HG02623 (cell line): ENCODE data around the gene ZNF688.
"Not testable (repeated sequence)": the region's sequence is repeated elsewhere in the genome, so short reads cannot be mapped to it uniquely, and the experiment has no call there.

ENCODE experiments used
- ATAC-seq: cut with Tn5 transposase; IDR thresholded peaks from one replicate; pipeline ENCODE4 v1.9.1; 2021; ENCODE audit warnings: moderate library complexity; ENCODE audit not compliant: unreplicated experiment

Gene ZNF688

DNA sequence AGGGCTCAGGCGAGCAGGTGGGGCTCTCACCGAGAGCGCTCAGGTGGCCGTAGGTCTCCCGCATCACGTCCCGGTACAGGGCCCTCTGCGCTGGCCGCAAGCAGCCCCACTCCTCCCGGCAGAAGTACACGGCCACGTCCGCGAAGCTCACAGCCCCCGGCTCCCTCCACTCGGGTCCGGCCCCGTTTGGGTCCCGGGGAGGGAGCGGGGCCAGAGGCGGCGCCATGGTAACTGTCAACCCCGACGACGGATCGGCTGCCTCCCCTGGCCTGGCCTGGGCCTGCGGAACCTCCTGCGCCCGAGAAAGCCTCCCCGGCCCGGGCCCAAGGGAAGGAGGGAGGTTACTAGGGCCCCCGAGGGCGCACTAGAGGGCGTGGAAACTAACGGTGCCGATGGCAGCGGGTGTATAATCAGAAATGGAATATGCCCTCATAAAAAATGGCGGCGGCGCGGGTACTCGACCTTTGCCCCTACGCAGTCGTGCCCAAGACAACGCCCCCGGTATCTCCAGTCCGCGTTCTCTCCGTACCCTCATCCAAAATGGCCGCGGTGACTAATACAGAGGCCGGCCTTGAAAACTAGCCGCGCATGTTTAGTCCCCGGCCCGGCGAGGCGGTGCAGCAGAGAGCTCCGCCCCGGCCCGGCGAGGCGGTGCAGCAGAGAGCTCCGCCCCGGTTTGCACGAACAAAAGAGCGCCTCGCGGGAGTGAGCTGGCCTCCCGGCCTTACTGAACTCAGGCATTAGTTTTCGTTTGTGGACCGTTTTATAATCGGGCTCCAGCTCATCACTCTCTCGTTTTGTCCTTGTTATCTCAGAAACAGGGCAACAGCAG is 13.3 kb downstream of the ZNF688 start, which contains the start of gene ZNF764:
Gene ZNF764 (minus strand): TSS at position 418 of the 832 bp plus-strand sequence. CDS start 192 bp downstream, at position 226.
- ATAC-seq, result peak; percentile 79

DNA sequence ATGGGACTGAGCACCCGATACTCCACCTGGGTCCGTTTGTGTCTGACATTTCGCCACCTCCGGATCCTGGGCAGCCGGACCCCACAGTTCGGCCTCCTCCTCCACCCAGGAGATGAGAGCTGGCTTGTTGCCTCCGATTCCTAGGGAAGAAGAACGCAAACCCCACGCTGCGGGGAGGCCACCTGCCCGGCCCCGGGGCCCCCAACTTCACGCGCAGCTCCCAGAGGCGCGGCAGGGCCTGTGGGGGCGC is 13.9 kb downstream of the ZNF688 start:
- ATAC-seq, result no peak

DNA sequence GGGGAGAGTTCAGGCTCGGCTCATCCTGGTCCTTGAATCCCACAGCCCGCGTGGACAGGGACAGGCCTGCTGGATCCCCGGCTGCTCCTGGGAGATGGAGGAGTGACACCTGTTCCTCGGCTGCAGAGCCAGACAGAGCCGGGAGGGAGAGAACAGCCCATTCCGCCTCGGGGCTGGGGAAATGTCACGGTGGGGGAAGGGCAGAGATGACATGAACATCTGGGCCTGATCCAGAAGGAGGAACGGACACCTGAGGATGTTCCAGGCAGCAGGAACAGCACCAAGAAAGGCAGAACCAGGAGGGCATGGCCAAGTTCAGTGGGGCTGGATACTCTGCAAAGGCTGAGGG is 15.4 kb downstream of the ZNF688 start:
- ATAC-seq, result no peak

DNA sequence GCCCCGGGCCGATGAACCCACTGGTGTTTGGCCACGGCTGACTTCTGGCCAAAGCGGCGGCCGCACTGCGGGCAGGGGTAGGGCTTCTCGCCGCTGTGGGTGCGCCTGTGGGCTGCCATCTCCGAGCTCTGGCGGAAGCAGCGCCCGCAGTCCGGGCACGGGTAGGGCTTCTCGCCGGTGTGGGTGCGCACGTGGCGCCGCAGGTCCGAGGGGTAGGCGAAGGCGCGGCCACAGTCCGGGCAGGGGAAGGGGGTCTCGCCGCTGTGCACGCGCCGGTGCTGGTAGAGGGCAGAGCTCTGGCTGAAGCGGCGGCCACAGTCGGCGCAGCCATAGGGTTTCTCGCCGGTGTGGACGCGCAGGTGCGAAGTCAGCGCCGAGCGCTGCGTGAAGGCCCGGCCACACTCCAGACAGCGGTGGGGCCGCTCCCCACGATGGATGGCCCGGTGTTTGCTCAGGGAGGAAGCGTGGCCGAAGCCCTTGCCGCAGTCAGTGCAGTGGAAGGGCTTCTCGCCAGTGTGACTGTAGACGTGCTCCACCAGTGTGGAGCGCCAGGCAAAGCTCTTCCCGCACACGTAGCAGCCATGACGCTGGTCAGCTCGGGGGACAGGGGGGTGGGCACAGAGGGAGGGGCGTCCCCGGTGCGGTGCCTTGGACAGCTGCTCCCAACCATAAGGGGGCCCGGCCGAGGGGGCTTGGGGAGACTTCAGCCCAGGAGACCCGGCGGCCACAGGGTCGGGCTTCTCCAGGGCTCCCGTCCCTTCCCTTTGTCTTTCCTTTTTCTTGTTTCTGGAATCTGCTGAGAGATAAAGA is 16.0 kb downstream of the ZNF688 start:
- no peak for ATAC-seq

DNA sequence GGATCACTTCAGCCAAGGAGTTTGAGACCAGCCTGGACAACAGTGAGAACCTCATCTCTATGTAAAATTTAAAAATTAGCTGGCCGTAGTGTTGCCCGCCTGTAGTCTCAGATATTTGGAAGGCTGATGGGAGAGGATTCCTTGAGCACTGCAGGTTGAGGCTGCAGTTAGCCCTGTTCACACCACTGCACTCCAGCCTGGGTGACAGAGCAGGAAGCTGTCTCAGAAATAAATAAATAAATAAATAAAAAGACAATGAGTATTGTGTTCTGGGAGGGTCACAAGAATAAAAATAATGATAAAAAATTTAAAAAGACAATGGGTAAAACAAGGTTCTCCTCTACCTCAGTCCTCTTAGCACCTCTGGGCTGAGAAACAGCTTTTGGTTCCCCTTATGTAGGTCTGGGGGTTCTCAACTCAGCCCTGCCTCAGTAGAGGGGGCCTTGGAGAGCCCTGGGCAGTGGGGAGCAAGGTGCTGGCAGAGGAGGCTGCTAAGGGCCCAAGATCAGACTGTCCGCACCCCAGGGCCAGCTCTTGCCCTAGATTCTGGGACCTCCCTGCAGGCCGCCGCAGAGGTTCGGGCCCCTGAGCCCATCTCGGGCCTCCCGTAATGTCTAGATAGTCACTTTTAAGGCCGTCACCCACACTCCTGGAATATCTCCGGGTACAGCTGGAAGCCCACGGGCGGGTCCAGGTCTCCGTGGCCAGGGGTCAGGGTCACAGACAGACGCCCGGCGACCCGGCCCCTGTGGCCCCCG is 16.8 kb downstream of the ZNF688 start:
- ATAC-seq, result no peak

DNA sequence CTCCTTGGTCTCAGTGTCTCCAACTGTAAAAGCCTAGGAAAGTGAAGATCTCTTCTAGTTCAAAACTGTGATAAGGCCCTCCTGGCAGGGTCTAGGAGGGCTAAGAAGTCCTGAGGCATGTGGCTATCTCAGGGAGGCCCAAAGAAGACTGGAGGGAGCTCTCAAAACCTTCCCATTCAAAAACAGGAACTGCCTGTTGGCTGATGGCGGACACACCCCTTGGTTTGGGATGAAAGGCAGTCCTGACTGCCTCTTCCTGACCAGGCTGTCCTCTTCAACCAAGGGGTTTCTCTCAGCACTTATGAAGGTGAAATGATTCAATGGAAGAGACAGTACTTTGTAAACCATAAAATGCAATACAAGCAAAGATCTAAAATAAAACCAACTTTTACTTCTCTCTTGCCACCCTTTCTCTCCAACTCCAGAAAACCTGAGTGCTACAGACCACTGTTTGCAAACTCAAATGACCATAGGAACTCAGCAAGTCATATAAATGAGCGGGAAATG is 18.1 kb downstream of the ZNF688 start:
- no peak for ATAC-seq

DNA sequence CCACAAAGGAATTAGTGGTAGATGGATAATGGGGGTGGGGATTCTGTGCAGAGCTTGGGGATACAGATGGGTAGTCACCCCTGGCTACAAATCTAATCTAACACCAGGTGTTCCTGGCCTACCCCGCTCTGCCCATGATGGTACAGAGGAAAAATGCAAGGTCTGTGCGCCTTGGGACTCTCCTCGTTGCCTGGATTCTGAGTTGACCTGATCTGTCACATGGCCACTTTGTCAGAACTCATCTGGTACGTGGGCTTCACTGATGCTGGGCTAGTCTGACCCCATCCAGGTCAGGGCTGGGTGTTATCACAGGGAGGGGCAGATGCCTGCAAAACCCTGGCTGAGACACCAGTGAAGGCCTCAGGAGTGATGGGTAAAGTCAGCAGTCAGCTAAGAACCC is 18.6 kb downstream of the ZNF688 start:
- ATAC-seq, result no peak

DNA sequence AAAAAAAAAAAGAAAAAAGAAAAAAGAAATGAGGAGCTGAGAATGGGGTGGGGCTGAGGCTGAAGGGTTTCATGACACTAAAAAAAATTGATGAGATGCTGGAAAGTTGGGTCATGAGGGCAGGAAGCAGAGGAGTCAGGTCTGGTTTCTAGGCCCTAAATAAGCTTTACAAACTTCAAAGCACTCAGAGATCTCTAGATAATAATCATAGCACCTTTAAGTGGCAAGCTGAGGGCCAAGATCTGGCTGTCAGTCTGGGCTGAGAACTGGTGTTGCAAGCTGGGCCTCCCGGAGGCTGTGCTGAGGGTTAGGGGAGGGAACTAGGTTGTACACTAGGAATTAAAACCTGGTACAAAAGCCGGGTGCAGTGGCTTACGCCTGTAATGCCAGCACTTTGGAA is 19.7 kb downstream of the ZNF688 start:
- ATAC-seq, result no peak

DNA sequence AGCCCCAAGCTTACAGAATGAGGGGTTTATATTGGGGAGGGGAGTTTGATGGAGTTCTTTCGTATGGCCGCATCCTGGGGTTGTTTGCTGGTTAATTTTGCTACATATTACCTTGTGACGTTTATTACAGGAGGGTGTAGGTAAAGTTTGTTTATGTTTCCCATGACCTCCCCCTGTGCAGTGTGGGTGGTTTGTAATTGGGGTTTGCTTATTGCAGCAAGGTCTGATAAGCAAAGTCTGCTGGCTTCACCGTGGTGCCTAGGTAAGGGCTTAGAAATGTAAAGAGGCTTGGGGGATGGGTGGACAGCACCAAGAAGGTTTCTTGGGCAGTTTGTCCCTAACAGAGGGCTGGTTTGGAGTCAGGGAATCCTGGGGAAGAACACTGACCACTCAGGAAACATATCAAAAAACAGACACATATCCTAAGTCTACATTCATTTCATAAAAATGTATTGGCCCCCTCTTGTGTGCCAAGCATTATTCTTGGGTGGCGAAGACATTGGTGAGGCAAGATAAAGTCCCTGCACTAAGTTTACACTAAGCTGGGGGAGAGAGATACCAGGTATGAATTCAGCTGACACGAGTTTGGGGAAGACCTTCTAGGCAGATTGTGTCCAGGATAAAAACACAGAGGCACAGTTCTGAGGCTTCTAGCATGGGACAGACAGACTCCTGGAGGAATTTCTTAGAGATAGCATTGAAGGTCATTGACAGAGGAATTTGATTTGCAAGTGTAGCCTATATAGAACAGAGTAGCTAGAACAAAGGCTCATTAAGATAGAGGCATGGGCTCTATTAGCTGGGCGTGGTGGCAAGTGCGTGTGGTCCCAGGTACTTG is 22.9 kb downstream of the ZNF688 start:
- ATAC-seq, result no peak

DNA sequence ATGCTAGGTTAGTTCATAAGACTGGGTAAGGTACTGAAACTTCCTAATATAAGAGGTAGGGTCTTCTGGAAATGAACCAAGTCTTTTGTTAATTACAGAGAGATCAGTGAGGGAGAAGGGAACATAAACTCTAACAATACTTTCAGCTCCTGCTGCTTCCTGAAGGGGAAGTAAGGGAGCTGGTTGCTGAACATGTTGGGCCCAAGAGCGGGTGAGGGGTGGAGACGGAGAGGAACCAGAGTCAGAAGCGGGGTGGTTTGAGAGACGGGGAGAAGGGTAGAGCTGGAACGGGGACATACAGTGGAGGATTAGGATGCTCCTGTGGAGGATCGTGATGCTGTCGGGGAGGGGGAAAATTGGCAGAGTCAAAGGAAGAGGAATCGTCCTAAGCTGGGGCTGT is 25.4 kb downstream of the ZNF688 start:
- no peak for ATAC-seq

DNA sequence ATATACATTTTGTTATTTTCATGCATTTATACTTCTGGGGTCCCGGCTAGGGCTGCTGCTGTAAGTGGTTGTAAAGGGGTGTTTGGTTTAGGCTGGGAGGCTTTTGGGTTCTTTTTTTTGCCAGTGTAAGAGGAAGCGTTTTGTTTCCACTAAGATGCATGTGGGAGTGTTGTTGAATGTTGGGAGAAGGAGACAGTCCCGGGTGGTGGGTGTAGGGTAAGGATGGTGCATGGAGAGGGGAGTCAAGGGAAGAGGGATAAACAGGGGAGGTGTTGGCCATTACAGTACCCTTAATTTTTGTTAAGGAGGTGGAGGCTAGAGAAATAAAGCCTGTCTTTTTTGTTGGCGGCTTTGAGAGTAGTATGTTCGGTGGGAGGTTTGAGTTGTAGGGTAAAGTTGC is 28.4 kb downstream of the ZNF688 start:
- ATAC-seq, result no peak

DNA sequence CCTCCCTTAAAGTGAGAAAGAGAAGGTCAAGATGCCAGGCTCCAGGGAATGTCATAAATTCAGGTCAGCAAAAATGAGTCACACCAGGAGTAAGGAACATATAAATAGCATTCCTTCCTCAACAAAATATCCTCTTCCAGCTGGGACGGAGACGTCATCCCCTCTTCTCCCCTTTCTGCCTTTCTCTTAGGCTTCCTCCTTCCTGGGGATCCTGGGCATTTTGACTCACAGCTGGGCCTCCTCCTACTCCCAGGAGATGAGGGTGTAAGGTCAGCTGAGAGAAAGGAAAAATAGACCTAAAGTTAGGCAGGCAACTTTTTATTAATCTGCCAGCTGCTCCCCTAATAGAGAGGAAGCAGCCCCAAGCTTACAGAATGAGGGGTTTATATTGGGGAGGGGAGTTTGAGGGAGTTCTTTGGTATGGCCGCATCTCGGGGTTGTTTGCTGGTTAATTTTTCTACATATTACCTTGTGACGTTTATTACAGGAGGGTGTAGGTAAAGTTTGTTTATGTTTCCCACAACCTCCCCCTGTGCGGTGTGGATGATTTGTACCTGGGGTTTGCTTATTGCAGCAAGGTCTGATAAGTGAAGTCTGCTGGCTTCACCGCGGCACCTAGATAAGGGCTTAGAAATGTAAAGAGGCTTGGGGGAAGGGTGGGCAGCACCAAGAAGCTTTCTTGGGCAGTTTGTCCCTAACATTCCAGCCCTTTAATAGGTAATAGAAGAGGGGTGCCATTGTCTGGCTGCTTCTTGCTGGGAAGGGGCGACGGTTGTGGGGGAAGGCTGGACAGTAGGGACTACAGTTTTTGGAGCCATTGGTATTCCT is 29.8 kb downstream of the ZNF688 start:
- ATAC-seq, result no peak

DNA sequence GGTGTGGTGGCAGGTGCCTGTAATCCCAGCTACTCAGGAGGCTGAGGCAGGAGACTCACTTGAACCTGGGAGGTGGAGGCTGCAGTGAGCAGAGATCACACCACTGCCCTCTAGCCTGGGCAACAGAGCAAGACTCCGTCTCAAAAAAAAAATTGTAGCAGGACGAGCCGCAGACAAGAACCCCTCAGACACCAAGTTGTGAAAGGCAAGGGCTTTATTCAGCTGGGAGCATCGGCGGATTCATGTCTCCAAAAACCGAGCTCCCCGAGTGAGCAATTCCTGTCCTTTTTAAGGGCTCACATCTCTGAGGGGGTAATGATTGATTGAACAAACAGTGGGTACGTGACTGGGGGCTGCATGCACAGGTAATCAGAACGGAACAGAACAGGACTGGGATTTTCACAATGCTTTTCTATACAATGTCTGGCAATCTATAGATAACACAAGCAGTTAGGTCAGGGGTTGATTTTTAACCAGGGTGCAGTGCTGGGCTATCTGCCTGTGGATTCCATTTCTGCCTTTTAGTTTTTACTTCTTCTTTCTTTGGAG is 30.5 kb downstream of the ZNF688 start:
- ATAC-seq, result not testable (repeated sequence)

DNA sequence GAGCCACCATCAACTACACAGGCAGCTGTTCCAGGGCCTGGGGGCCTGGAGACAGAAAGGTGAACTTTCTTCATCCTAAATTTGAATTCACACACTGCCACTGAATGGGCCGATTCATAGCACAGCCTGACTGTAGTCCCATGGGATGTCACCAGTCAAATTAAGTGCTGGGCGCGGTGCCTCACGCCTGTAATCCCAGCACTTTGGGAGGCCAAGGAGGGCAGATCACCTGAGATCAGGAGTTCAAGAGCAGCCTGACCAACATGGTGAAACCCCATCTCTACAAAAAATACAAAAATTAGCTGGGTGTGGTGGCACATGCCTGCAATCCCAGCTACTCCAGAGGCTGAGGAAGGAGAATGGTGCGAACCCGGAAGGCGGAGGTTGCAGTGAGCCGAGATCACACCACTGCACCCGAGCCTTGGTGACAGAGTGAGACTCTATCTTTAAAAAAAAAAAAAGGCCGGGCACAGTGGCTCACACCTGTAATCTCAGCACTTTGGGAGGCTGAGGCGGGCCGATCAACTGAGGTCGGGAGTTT is 31.5 kb downstream of the ZNF688 start:
- ATAC-seq, result not testable (repeated sequence)

DNA sequence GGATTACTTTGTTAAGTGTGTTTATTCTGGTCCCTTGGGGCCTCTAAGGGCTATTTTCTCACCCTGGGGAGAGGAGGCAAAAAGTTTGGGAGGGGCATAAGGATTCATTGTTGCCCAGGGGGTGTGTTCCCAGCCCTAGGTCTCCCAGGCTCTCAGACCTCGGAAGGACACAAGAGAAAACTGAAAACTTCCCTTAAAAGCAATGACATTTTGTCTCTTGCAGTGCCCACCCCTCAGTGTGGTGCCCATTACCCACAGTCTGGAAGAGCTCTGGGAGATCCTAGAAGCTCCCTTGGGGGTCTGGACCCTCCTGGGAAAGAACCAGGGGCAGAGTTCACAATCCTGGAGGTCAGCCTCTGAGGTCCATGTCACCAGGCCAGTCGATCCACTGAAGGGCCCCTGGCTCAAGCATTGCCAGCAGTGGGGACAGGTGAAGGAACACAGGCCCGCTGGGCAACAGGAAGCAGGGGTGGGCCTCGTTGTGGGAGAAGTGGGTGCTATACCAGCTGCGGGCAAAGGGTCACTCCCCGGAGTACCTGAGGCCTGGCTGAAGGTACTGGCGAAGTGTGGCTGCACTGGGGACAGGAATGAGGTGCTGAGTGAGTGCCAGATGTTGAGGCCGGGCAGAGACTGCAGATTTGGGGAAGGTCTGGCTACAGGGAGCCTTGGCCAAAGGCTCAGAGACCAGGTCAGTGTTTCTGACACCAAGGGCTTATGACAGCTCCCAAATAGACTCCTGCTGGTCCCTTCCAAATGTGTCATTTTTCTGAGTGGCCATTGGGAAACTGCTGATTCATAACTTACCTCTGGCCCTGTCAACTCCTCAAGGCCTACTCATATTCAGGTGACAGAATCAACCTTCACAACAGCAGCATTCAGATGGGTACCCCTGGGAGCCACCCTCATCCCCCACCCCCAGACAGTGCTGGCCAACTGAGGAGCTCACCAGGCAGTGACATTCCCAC is 32.2 kb downstream of the ZNF688 start:
- ATAC-seq, result no peak

DNA sequence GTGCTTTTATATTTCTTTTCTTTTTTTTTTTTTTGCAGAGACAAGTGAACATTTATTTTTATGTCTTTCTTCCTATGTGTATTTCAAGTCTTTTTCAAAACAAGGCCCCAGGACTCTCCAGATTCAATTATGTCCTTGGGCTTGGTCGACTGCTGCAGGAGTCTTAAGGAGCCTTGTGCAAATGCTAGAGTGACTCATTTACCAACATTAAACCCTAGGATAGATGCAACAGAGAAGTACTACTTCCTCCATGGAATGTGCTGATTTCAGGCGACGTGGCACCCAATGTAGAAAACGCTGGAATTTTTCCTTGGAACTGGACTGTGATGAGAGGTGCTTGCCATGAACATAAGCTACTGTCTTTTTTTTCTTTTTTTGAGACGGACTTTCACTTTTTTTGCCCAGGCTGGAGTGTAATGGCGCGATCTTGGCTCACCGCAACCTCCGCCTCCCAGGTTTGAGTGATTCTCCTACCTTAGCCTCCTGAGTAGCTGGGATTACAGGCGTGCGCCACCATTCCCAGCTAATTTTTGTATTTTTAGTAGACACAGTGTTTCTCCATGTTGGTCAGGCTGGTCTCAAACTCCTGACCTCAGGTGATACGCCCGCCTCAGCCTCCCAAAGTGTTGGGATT is 35.0 kb downstream of the ZNF688 start:
- ATAC-seq, result not testable (repeated sequence)

DNA sequence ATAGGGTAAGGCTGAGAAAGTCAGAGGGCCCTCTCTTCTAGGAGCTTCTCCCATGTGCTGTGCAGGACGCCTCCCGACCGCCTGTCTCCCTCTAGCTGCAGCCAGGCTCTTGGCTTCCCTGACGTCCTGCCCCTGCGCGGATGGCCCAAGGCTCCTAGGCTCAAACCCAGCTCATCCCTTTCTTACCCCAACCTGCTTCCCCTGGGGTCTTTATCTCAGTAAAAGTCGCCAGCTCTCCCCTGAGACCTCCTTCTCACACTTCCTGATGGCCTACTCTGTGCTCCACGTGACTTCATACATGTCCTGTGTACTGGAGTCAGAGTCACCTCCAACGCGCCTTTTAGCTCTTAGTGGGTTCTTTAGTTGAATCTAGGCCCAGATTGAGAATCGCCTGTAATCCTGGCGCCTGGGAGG is 35.7 kb downstream of the ZNF688 start:
- peak; percentile 38 for ATAC-seq
